CD4-positive, CD25-positive, alpha-beta regulatory T cell (primary cell): ENCODE results near the gene FOXD4L3. TPM values are rescaled to one million over a fixed set of nuclear protein-coding genes. Genes with fewer than 3 reads are reported as not detected.
"Not testable (repeated sequence)": the region's sequence is repeated elsewhere in the genome, so short reads cannot be mapped to it uniquely, and the experiment has no call there.

Experiments
- ATAC-seq, 2 donors: fragments of 150-1000 bp; cut with Tn5 transposase; one replicate each; pipeline ENCODE4 v1.10.0; 2021; ENCODE audit warnings: low read depth in 2 of 2, moderate number of reproducible peaks in 2 of 2, moderate library complexity in 1 of 2
- DNase-seq, 3 donors: peaks; one replicate each; pipeline versions ENCODE4 v3.0.0 to v3.0.0-alpha.2; 2012 to 2022; ENCODE audit warnings: mixed read lengths in 1 of 3
- H3K27ac ChIP-seq: one replicate; pipeline ENCODE4 v1.7.0; 2013; ENCODE audit warnings: mild to moderate bottlenecking, low read length; ENCODE audit not compliant: insufficient read depth, poor library complexity, severe bottlenecking
- H3K27me3 ChIP-seq: one replicate; pipeline ENCODE4 v1.7.0; 2013; ENCODE audit warnings: low read length; ENCODE audit not compliant: control insufficient read depth, insufficient read depth
- H3K36me3 ChIP-seq: one replicate; pipeline ENCODE4 v1.7.0; 2013; ENCODE audit warnings: mild to moderate bottlenecking, low read length, moderate library complexity; ENCODE audit not compliant: control insufficient read depth, insufficient read depth
- H3K4me1 ChIP-seq: 2 replicates; pipeline ENCODE4 v1.7.0; 2013; ENCODE audit warnings: mild to moderate bottlenecking, low read length; ENCODE audit not compliant: insufficient read depth, control insufficient read depth, poor library complexity, severe bottlenecking
- H3K4me3 ChIP-seq: one replicate; pipeline ENCODE4 v1.7.0; 2013; ENCODE audit warnings: low read depth, mild to moderate bottlenecking, low read length, moderate library complexity
- H3K9me3 ChIP-seq, 2 experiments: 1 replicate in 1 of 2; 2 replicates in 1 of 2; pipeline ENCODE4 v1.7.0; 2013; ENCODE audit warnings: low read length in 2 of 2, mild to moderate bottlenecking in 1 of 2, moderate library complexity in 1 of 2; ENCODE audit not compliant: control insufficient read depth in 2 of 2
- H3K27ac Mint-ChIP-seq, 3 donors: one replicate each; pipeline ENCODE4 v1.8.0; 2020 to 2022; ENCODE audit warnings: mild to moderate bottlenecking in 3 of 3, mixed read lengths in 3 of 3, moderate library complexity in 2 of 3
- H3K27me3 Mint-ChIP-seq: one replicate; pipeline ENCODE4 v1.8.0; 2022; ENCODE audit warnings: mild to moderate bottlenecking, mixed read lengths
- H3K36me3 Mint-ChIP-seq: one replicate; pipeline ENCODE4 v1.8.0; 2020; ENCODE audit warnings: mixed read lengths
- H3K4me1 Mint-ChIP-seq, 4 donors: one replicate each; pipeline ENCODE4 v1.8.0; 2020 to 2022; ENCODE audit warnings: mixed read lengths in 4 of 4, mild to moderate bottlenecking in 1 of 4
- H3K4me3 Mint-ChIP-seq, 4 donors: one replicate each; pipeline ENCODE4 v1.8.0; 2020 to 2022; ENCODE audit warnings: mild to moderate bottlenecking in 4 of 4, mixed read lengths in 4 of 4, moderate library complexity in 3 of 4
- H3K9me3 Mint-ChIP-seq, 7 donors: one replicate each; pipeline ENCODE4 v1.8.0; 2020 to 2022; ENCODE audit warnings: mixed read lengths in 7 of 7, mild to moderate bottlenecking in 3 of 7, moderate library complexity in 2 of 7
- polyA plus RNA-seq, 4 donors: library from polyadenylated mRNA; unstranded; fragments of 300-500 nt; fragmentation: Illumina TruSeq; gene quantifications; one replicate each; pipeline ENCODE4 v1.2.3, GENCODE V29; 2021
- total RNA-seq: library from RNA; stranded (reverse); gene quantifications from one replicate; pipeline ENCODE4 v1.2.3, GENCODE V29; 2022

The FOXD4L3 gene
- not detected for total RNA-seq
- polyA plus RNA-seq = under 1 TPM in 1 of 4 donors, not detected in 3; 0.33 TPM

- H3K4me1 Mint-ChIP-seq, H3K4me1 ChIP-seq, H3K36me3 Mint-ChIP-seq, H3K9me3 ChIP-seq, H3K4me3 ChIP-seq, DNase-seq, H3K36me3 ChIP-seq, H3K27me3 ChIP-seq, H3K27ac ChIP-seq, H3K27me3 Mint-ChIP-seq, H3K27ac Mint-ChIP-seq, ATAC-seq, H3K9me3 Mint-ChIP-seq, H3K4me3 Mint-ChIP-seq: not testable (repeated sequence)
Observed at GRCh38 chr9:68302567-68302966, at the start of gene FOXD4L3. FOXD4L3 (plus strand) TSS chr9:68302867; CDS start chr9:68302952, 85 bp downstream.

GRCh38 chr9:68281041-68281440 lies 21.6 kb upstream of the FOXD4L3 start:
- H3K4me3 ChIP-seq, ATAC-seq, H3K4me1 Mint-ChIP-seq, H3K4me1 ChIP-seq, H3K27me3 ChIP-seq, H3K9me3 ChIP-seq, H3K36me3 Mint-ChIP-seq, H3K9me3 Mint-ChIP-seq, H3K27me3 Mint-ChIP-seq, DNase-seq, H3K27ac ChIP-seq, H3K4me3 Mint-ChIP-seq, H3K36me3 ChIP-seq, H3K27ac Mint-ChIP-seq: not testable (repeated sequence)

GRCh38 chr9:68303771-68304170 lies 1.1 kb downstream of the FOXD4L3 start:
- not testable (repeated sequence) for H3K36me3 Mint-ChIP-seq, H3K27me3 ChIP-seq, DNase-seq, H3K27ac Mint-ChIP-seq, H3K36me3 ChIP-seq, H3K4me1 Mint-ChIP-seq, H3K27me3 Mint-ChIP-seq, H3K4me3 Mint-ChIP-seq, H3K4me3 ChIP-seq, ATAC-seq, H3K9me3 ChIP-seq, H3K9me3 Mint-ChIP-seq, H3K27ac ChIP-seq, H3K4me1 ChIP-seq

GRCh38 chr9:68304212-68304611 lies 1.5 kb downstream of the FOXD4L3 start:
- H3K9me3 Mint-ChIP-seq, H3K27ac ChIP-seq, H3K4me3 Mint-ChIP-seq, H3K4me1 Mint-ChIP-seq, ATAC-seq, H3K27me3 ChIP-seq, H3K36me3 Mint-ChIP-seq, H3K27ac Mint-ChIP-seq, H3K4me1 ChIP-seq, H3K9me3 ChIP-seq, H3K27me3 Mint-ChIP-seq, DNase-seq, H3K4me3 ChIP-seq, H3K36me3 ChIP-seq: not testable (repeated sequence)

GRCh38 chr9:68304777-68305176 lies 2.1 kb downstream of the FOXD4L3 start:
- not testable (repeated sequence) for H3K4me3 ChIP-seq, H3K9me3 ChIP-seq, H3K27ac ChIP-seq, H3K9me3 Mint-ChIP-seq, ATAC-seq, H3K27me3 Mint-ChIP-seq, H3K27me3 ChIP-seq, H3K36me3 ChIP-seq, H3K27ac Mint-ChIP-seq, H3K36me3 Mint-ChIP-seq, H3K4me1 Mint-ChIP-seq, H3K4me3 Mint-ChIP-seq, H3K4me1 ChIP-seq, DNase-seq

GRCh38 chr9:68305680-68306285 lies 3.1 kb downstream of the FOXD4L3 start:
- H3K36me3 Mint-ChIP-seq, H3K27ac ChIP-seq, H3K27me3 Mint-ChIP-seq, H3K4me3 Mint-ChIP-seq, H3K36me3 ChIP-seq, DNase-seq, H3K4me3 ChIP-seq, H3K27me3 ChIP-seq, H3K4me1 ChIP-seq, H3K4me1 Mint-ChIP-seq, H3K9me3 ChIP-seq, H3K9me3 Mint-ChIP-seq, H3K27ac Mint-ChIP-seq, ATAC-seq: not testable (repeated sequence)

- not testable (repeated sequence) for H3K27me3 Mint-ChIP-seq, H3K4me3 ChIP-seq, H3K4me1 ChIP-seq, H3K9me3 Mint-ChIP-seq, H3K9me3 ChIP-seq, ATAC-seq, H3K27me3 ChIP-seq, H3K4me3 Mint-ChIP-seq, H3K27ac ChIP-seq, H3K36me3 Mint-ChIP-seq, DNase-seq, H3K27ac Mint-ChIP-seq, H3K36me3 ChIP-seq, H3K4me1 Mint-ChIP-seq
Observed at GRCh38 chr9:68306391-68306964, 3.8 kb downstream of the FOXD4L3 start.

- H3K4me3 Mint-ChIP-seq, H3K4me1 Mint-ChIP-seq, H3K27ac ChIP-seq, H3K9me3 Mint-ChIP-seq, H3K36me3 ChIP-seq, H3K36me3 Mint-ChIP-seq, H3K4me1 ChIP-seq, H3K9me3 ChIP-seq, H3K27me3 Mint-ChIP-seq, ATAC-seq, DNase-seq, H3K27ac Mint-ChIP-seq, H3K4me3 ChIP-seq, H3K27me3 ChIP-seq: not testable (repeated sequence)
Observed at GRCh38 chr9:68307127-68307526, 4.5 kb downstream of the FOXD4L3 start.
